ENCODE measurements around the gene HSBP1. TPM values are rescaled to one million over a fixed set of nuclear protein-coding genes. Genes with fewer than 3 reads are reported as not detected.

Gene HSBP1
- total and polyA plus RNA-seq, 2 of the 4 experiments (the other 2 are of a cell fraction) = 8.8 to 65.2 TPM

DNA sequence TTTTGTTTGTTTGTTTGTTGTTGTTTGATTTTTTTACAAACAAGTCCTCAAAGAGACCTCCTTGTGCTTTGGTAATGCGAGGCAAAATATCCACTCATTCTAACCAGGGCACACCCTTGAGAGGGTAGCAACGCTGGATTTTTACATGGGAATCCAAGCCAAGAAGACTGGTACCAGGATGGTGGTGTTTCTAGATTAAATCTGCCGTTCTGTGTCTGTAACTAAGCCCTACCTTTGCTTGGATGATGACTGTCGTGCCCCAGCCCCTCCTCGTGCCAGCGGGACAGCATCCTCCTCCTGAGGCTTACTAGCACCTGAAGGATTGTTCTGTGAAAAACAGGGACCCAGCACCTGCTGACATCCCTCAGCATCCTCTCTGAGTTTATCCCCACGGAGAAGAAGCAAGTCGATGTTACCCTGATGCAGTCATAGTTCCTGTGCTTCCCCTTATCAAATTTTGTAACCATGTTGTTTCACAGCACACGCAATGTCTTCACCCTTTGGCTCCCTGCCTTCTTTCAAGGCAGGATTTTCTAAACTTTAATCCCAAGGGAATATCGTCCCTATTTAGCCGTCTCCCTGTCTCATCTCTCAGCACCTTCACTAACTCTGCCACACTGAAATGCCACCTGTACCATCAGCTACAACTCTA is 5.1 kb upstream of the HSBP1 start:
- Histone ChIP-seq H3K27ac (ENCODE audit: insufficient read depth, low read length) (no peak overlapping the region), H3K4me1 (ENCODE audit: control insufficient read depth, insufficient read depth, low read length) (peaks cover 6% of the 10 kb centered on the region), H4K8ac (ENCODE audit: low read depth in 2 of 2, low read length in 2 of 2) (peak overlapping the region in 1 of 2 experiments; percentile 71; a peak in 3 of 4 replicates), H3K23ac (ENCODE audit: low read depth, low read length) (peak overlapping the region; percentile 81), H2AK5ac (ENCODE audit: low read depth, low read length) (peak overlapping the region; percentile 74), H2BK5ac (ENCODE audit: low read depth, low read length, poor library complexity, severe bottlenecking) (peak overlapping the region; percentile 37), H2AFZ (replicated peaks; ENCODE audit: low read length, poor library complexity) (peak overlapping the region; percentile 76), H2BK20ac (ENCODE audit: low read depth, low read length) (peak overlapping the region; percentile 78), H4K91ac (ENCODE audit: insufficient read depth, low read depth, low read length) (peak overlapping the region; percentile 43), H3K4me3 (ENCODE audit: insufficient read depth, low read depth, low read length) (peak overlapping the region; percentile 43; the same call in 1 of the 2 replicates), H3K9me3 (ENCODE audit: control insufficient read depth, insufficient read depth, low read length) (no peaks in the 10 kb centered on the region), H2BK120ac (ENCODE audit: low read depth, low read length) (peak overlapping the region; percentile 86), H3K4ac (ENCODE audit: low read depth, low read length) (peak overlapping the region; percentile 42), H3K79me1 (ENCODE audit: low read depth in 1 of 2, low read length in 2 of 2) (no peaks in the 10 kb centered on the region), H3K18ac (ENCODE audit: low read depth, low read length) (peak overlapping the region; percentile 17; the same call in 1 of the 2 replicates), H2AK9ac (replicated peaks; ENCODE audit: low read depth, low read length, poor library complexity) (peak overlapping the region; percentile 84), H3K56ac (ENCODE audit: extremely low read depth, insufficient read depth, low read length) (peak overlapping the region; percentile 64; the same call in 1 of the 2 replicates), H3K14ac (replicated peaks; ENCODE audit: low read depth, low read length) (peak overlapping the region; percentile 74), H3K36me3 (ENCODE audit: control insufficient read depth, insufficient read depth, low read length) (no peaks in the 10 kb centered on the region), H3K4me2 (ENCODE audit: low read depth, low read length) (peak overlapping the region; percentile 92), H3K27me3 (ENCODE audit: control insufficient read depth, insufficient read depth, low read length) (no peaks in the 10 kb centered on the region), H2BK15ac (ENCODE audit: low read depth, low read length) (peak overlapping the region; percentile 61; the same call in 1 of the 3 replicates), H3K9me1 (ENCODE audit: insufficient read depth, low read length) (no peaks in the 10 kb centered on the region; the same call in 1 of the 2 replicates), H4K20me1 (ENCODE audit: insufficient read depth, low read length) (no peaks in the 10 kb centered on the region), H3K9ac (ENCODE audit: low read depth, low read length) (peak overlapping the region; percentile 40), H4K5ac (ENCODE audit: low read depth, low read length) (peak overlapping the region; percentile 49)
- peak; percentile 55 for ATAC-seq (ENCODE audit: low read depth)
- BruUV-seq (replicated peaks) = no TSS peak
- POLR2A ChIA-PET (ENCODE audit: unreplicated experiment) = no interaction called here
- dilution Hi-C loops (cut with HindIII; ENCODE audit: low sequenced_read_pairs, unreplicated experiment) (no loop called here), intact Hi-C loops (cut with micrococcal nuclease) (no loop called here), in situ Hi-C loops (cut with MboI; ENCODE audit: low sequenced_read_pairs) (no loop called here)
- CTCF ChIA-PET = interaction anchor here (0.7 kb wide), 1 partner anchor 48 kb away, joined by 3 read pairs; no protein-coding TSS in a partner anchor
- TF ChIP-seq MXI1 (IDR thresholded peaks at IDR 0.05; ENCODE audit: borderline replicate concordance, low read depth, low read length) (no peak), CEBPB (IDR thresholded peaks at IDR 0.05; ENCODE audit: low read depth, low read length) (no peak), RAD21 (IDR thresholded peaks at IDR 0.05; ENCODE audit: low read length) (no peak), SMC3 (IDR thresholded peaks at IDR 0.05; ENCODE audit: low read depth, low read length) (no peak), RFX5 (IDR thresholded peaks at IDR 0.05; ENCODE audit: low read depth, low read length) (no peak), FOS (IDR thresholded peaks at IDR 0.05; ENCODE audit: low read depth, low read length) (no peak), BHLHE40 (IDR thresholded peaks at IDR 0.05; ENCODE audit: low read depth, low read length) (no peak), MAFK (IDR thresholded peaks at IDR 0.05; ENCODE audit: low read depth, low read length) (no peak), POLR2A (IDR thresholded peaks at IDR 0.05; ENCODE audit: low read depth, low read length) (no peak)
- no peak for DNase-seq
- 45% methylated on average over 5 of the region's 11 CpGs; no CpG with 5 or more reads in 1 of the 2 experiments for WGBS, 2 experiments (ENCODE audit: extremely low coverage in 2 of 2, insufficient read length in 1 of 2)
